ENCODE measurements around the gene KIFC3.

The KIFC3 gene

DNA sequence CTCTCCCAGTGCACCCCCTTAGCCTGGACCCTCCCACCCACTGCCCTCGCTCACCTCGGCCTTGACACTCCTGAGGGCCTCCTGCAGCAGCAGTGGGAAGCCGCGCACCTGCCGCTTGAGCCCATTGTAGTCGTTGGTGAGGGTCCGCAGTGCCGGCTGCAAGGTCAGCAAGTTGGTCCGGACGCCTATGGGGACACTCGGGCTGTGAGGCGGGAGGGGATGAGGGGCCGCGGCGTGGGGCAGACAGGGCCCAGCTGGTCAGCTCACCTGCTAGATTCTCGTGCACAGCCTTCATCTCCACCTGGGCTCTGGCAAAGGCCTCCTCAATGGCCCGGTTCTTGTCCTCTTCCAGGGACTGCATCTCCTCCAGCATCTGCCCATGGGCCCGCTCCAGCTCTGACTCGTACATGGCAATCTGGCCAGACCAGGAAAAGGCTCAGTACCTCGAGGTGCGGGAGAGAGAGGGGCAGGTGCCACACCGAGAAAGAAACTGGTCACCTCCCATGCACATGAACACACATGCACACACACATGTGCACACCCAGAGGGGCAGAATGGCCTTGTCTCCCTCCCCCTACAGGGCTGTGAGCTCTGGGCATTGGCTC lies 32.6 kb downstream of the KIFC3 start:
- DNase-seq (ENCODE audit: low read depth) = no peak

GRCh38 chr16:57766714-57767348 lies 35.5 kb downstream of the KIFC3 start:
- DNase-seq (ENCODE audit: low read depth) = no peak
- TF ChIP-seq, protein P1, sequence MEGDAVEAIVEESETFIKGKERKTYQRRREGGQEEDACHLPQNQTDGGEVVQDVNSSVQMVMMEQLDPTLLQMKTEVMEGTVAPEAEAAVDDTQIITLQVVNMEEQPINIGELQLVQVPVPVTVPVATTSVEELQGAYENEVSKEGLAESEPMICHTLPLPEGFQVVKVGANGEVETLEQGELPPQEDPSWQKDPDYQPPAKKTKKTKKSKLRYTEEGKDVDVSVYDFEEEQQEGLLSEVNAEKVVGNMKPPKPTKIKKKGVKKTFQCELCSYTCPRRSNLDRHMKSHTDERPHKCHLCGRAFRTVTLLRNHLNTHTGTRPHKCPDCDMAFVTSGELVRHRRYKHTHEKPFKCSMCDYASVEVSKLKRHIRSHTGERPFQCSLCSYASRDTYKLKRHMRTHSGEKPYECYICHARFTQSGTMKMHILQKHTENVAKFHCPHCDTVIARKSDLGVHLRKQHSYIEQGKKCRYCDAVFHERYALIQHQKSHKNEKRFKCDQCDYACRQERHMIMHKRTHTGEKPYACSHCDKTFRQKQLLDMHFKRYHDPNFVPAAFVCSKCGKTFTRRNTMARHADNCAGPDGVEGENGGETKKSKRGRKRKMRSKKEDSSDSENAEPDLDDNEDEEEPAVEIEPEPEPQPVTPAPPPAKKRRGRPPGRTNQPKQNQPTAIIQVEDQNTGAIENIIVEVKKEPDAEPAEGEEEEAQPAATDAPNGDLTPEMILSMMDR (conservative IDR thresholded peaks at IDR 0.05; ENCODE audit: control insufficient read depth, insufficient read depth, low read depth, low read length) = no peak

More for the DNA sequence above, 32.6 kb downstream of the KIFC3 start:
- TF ChIP-seq, protein P1 (conservative IDR thresholded peaks at IDR 0.05; ENCODE audit: control insufficient read depth, insufficient read depth, low read depth, low read length) = no peak
- no peak overlapping the region for H3K4me3 ChIP-seq (ENCODE audit: control insufficient read depth, low read depth, low read length)

DNA sequence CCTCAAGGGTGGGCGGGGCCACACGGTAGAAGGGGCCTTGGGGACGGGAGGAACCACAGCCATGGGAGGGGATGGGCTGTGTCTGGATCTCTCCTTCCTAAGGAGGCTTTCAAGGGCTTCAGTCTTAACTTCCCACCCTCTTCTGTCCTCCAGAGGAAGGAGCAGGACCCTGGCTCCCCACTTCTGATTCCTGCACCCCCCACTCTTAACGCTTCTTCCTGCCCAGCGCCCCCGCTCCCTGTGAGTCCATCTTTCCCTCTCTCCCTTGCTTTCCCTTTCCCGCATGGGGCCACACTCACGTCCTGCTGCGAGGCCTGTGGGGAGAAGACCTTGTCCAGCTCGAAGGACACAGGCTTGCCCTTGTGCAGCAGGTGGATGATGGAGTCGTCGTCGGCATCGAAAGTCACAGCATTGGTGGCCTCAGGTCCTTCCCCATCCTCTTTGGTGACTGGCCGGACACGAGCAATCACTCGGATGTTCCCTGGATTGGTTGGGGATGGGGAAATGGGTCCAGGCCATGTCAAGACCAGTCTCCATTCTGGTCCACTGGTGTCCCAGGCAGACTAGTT lies 37.0 kb downstream of the KIFC3 start:
- DNase-seq (ENCODE audit: low read depth) = no peak
- no peak overlapping the region for H3K4me3 ChIP-seq (ENCODE audit: control insufficient read depth, low read depth, low read length)
- TF ChIP-seq, protein P1 (conservative IDR thresholded peaks at IDR 0.05; ENCODE audit: control insufficient read depth, insufficient read depth, low read depth, low read length) = no peak

More at GRCh38 chr16:57766714-57767348, 35.5 kb downstream of the KIFC3 start:
- no peak overlapping the region for H3K4me3 ChIP-seq (ENCODE audit: control insufficient read depth, low read depth, low read length)

DNA sequence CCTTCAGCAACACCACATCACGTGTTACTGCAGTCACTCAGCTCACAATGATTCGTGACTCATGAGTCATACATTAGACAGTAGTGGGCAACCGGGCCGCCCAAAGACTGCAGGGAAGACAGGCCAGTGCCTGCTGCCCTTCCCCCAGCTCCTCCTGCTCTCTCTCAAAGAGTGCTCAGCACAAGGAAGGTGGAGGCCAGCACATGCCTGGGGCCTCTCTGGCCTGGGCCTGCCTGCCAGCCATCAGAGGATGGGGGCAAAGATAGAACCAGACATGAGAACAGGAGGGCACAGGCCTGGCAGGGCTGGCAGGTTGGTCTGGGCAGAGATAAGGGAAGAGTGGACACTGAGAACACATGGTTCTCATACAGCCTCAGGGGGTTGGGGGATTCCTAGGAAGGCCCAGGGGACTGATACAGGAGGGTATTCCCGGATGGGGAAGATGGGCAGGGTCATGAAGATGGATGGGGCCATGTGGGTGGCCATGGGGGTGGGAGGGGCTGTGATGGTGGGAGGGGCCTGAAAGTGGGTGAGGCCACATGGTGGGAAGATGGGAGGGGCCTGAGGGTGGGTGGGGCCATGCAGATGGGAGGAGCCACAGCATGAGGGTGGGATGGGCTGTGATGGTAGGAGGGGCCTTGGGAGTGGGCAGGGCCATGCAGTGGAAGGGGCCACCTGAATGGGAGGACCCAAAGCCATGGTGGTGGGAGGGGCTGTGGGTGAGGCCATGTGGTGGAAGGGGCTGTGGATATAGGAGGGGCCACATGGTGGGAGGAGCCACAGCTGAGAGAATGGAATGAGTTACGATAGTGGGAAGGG lies 37.7 kb downstream of the KIFC3 start:
- TF ChIP-seq, protein P1 (conservative IDR thresholded peaks at IDR 0.05; ENCODE audit: control insufficient read depth, insufficient read depth, low read depth, low read length) = no peak
- H3K4me3 ChIP-seq (ENCODE audit: control insufficient read depth, low read depth, low read length) = no peak overlapping the region
- DNase-seq (ENCODE audit: low read depth) = peak; percentile 90

DNA sequence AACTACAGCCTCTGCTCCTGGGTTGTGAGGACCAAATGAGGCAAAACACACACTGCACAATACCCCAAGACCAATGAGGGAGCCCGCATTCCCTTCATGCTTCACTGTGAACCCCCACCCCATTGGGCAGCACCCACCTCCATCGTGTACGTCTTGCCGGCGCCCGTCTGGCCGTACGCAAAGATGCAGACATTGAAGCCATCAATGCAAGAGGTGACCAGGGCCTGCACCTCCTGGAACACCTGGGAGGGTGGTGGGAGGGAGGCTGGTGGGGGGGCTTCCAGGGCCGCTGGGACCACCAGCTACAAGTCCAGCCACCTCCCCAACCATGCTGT lies 38.3 kb downstream of the KIFC3 start:
- H3K4me3 ChIP-seq (ENCODE audit: control insufficient read depth, low read depth, low read length) = no peak overlapping the region
- TF ChIP-seq, protein P1 (conservative IDR thresholded peaks at IDR 0.05; ENCODE audit: control insufficient read depth, insufficient read depth, low read depth, low read length) = no peak
- no peak for DNase-seq (ENCODE audit: low read depth)

DNA sequence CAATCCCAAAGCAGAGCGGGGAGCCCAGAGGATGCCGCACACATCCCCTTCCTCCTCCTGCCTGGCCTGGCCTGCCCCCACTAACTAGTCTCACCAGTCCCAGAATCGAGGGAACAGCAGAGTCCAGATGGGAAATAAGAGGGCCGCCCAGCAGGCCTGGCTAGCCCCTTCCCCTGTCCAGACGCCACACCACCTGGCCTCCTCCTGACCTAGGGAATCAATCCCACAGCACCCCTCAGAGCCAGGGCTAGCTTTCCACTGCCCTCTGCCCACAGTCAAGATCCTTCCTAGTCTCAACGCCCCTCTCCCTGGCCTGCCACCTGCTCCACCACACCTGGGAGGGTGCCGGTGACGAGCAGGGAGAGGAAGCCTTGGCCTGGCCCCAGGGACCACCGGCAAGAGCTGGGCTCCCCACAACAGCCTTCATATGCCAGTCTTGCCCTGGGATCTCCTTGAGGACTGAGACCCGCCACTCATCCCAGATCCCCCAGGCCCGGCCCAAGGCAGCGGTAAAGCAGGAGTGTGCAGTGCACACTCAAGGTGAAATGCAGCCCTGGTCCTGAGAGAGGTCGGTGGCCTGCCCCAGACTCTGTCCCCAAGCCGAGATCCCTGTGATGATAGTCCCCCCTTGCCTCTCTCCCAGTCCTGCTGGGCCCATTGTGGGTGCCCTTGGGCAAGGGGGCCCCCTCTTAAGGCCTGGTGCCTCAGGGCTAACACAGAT lies 38.8 kb downstream of the KIFC3 start:
- TF ChIP-seq, protein P1 (conservative IDR thresholded peaks at IDR 0.05; ENCODE audit: control insufficient read depth, insufficient read depth, low read depth, low read length) = no peak
- no peak overlapping the region for H3K4me3 ChIP-seq (ENCODE audit: control insufficient read depth, low read depth, low read length)
- no peak for DNase-seq (ENCODE audit: low read depth)

All from fibroblast of mammary gland (primary cell).